GM18909 (cell line): ENCODE results near the gene DSP.

Experiments
- ATAC-seq: cut with Tn5 transposase; IDR thresholded peaks from one replicate; pipeline ENCODE4 v1.9.1; 2021; ENCODE audit warnings: mild to moderate bottlenecking; ENCODE audit not compliant: unreplicated experiment, poor library complexity

Gene DSP

GRCh38 chr6:7541175-7542064, at the start of gene DSP:
DSP (plus strand) TSS chr6:7541671; CDS start chr6:7541916, 245 bp downstream.
- ATAC-seq: peak; percentile 43

GRCh38 chr6:7493866-7494265, 47.6 kb upstream of the DSP start:
- ATAC-seq: no peak

- ATAC-seq: no peak
Measured at GRCh38 chr6:7494638-7495037, 46.8 kb upstream of the DSP start.

GRCh38 chr6:7496266-7496875, 45.1 kb upstream of the DSP start:
- no peak for ATAC-seq

GRCh38 chr6:7500752-7501282, 40.7 kb upstream of the DSP start:
- no peak for ATAC-seq

GRCh38 chr6:7502743-7503142, 38.7 kb upstream of the DSP start:
- ATAC-seq: no peak

- no peak for ATAC-seq
Measured at GRCh38 chr6:7504041-7504440, 37.4 kb upstream of the DSP start.

GRCh38 chr6:7505189-7505699, 36.2 kb upstream of the DSP start:
- no peak for ATAC-seq

GRCh38 chr6:7507600-7507999, 33.9 kb upstream of the DSP start:
- ATAC-seq: no peak

- no peak for ATAC-seq
Measured at GRCh38 chr6:7512320-7512719, 29.2 kb upstream of the DSP start.

- no peak for ATAC-seq
Measured at GRCh38 chr6:7513529-7513928, 27.9 kb upstream of the DSP start.

- no peak for ATAC-seq
Measured at GRCh38 chr6:7515363-7515762, 26.1 kb upstream of the DSP start.

GRCh38 chr6:7518877-7519276, 22.6 kb upstream of the DSP start:
- no peak for ATAC-seq

- ATAC-seq: no peak
Measured at GRCh38 chr6:7522873-7523272, 18.6 kb upstream of the DSP start.

GRCh38 chr6:7523922-7524321, 17.5 kb upstream of the DSP start:
- no peak for ATAC-seq

GRCh38 chr6:7526755-7527154, 14.7 kb upstream of the DSP start:
- no peak for ATAC-seq

- ATAC-seq: no peak
Measured at GRCh38 chr6:7528565-7528964, 12.9 kb upstream of the DSP start.

- ATAC-seq: no peak
Measured at GRCh38 chr6:7529141-7529540, 12.3 kb upstream of the DSP start.

- ATAC-seq: no peak
Measured at GRCh38 chr6:7532232-7532631, 9.2 kb upstream of the DSP start.

GRCh38 chr6:7532821-7533220, 8.7 kb upstream of the DSP start:
- ATAC-seq: no peak

- ATAC-seq: no peak
Measured at GRCh38 chr6:7534192-7534591, 7.3 kb upstream of the DSP start.
